ENCODE measurements around the gene ZNF878. TPM values are rescaled to one million over a fixed set of nuclear protein-coding genes. Genes with fewer than 3 reads are reported as not detected.

The ZNF878 gene
- total and polyA plus RNA-seq, 2 of the 8 experiments (the other 6 are each of a cell fraction or from before 2014, with no cell fraction given) = 0.91 to 9.1 TPM

DNA sequence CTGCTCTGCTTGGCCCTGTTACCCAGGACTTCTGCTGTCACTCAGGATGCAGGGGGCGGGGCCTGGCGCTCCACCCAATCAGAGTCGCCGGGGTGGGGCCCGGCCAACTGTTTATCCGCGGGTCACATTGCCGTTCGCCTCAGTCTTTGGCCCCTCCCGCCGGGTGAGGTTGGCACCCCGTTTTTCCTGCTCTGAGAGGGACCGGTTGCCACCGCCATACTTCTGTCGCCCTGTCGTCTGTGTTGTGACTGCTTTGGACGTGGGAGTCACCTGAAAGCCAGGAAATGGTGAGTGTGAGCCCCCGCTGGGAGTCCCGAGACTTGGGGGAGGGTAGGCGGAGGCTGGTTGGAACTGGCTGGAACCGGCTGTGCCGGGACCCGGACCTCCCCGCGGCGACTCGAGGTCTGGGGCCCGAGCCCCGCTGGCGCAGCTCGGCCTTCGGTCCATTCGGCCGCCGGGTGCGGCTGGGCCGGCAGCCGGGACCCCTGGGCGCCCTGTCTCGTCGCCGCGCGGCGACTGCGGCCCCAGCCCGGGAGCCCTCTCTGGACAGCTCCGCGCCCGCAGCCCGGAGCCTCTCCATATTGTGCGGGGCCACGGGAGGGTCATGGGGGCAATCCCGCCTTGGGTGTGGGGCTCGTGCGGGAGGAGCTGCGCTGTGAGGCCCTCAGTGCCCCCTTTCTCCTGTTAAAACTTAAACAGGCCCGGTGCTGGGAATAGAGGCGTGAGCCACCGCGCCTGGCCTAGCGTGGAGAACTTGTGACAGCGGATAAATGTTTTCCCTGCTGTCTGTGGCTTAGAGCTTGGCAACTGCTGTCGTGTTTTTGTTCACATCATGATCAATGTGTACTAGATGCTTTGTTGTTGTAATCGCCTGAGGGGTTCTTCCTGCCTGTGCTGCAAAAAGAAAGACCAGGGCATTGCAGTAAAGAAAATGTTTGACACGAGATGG lies 12.1 kb upstream of the ZNF878 start, which contains the start of gene ZNF844 (continued):
- TF ChIP-seq SP1 (IDR thresholded peaks at IDR 0.05; ENCODE audit: low read depth, low read length) (peak; percentile 76; the same call in 1 of the 2 replicates), RNF2 (IDR thresholded peaks at IDR 0.05; ENCODE audit: borderline replicate concordance, low read depth, low read length, missing control alignments, poor library complexity, severe bottlenecking) (no peak), SRF (IDR thresholded peaks at IDR 0.05; ENCODE audit: low read depth, low read length) (no peak), CHD1 (IDR thresholded peaks at IDR 0.05; ENCODE audit: low read depth, low read length) (peak; percentile 56; the same call in 1 of the 2 replicates), CTBP2 (IDR thresholded peaks at IDR 0.05; ENCODE audit: borderline replicate concordance, insufficient read depth, insufficient read length, low read length) (no peak), SIN3A (conservative IDR thresholded peaks at IDR 0.05 in 1 of 2, IDR thresholded peaks at IDR 0.05 in 1 of 2; ENCODE audit: low read depth in 1 of 2, low read length in 2 of 2) (peak; percentile 2 to 74; a peak in 2 of 4 replicates), KDM5A (IDR thresholded peaks at IDR 0.05; ENCODE audit: low read length) (no peak), BRCA1 (IDR thresholded peaks at IDR 0.05; ENCODE audit: low read depth, low read length) (no peak), KDM4A (IDR thresholded peaks at IDR 0.05; ENCODE audit: low read depth, low read length, severe bottlenecking) (peak; percentile 78), TBP (IDR thresholded peaks at IDR 0.05; ENCODE audit: low read depth, low read length) (peak; percentile 95), CBX8 (IDR thresholded peaks at IDR 0.05; ENCODE audit: borderline replicate concordance, low read depth, low read length) (no peak), JUND (IDR thresholded peaks at IDR 0.05; ENCODE audit: low read length) (peak; percentile 31; the same call in 1 of the 2 replicates)
- TF ChIP-seq, protein P1, sequence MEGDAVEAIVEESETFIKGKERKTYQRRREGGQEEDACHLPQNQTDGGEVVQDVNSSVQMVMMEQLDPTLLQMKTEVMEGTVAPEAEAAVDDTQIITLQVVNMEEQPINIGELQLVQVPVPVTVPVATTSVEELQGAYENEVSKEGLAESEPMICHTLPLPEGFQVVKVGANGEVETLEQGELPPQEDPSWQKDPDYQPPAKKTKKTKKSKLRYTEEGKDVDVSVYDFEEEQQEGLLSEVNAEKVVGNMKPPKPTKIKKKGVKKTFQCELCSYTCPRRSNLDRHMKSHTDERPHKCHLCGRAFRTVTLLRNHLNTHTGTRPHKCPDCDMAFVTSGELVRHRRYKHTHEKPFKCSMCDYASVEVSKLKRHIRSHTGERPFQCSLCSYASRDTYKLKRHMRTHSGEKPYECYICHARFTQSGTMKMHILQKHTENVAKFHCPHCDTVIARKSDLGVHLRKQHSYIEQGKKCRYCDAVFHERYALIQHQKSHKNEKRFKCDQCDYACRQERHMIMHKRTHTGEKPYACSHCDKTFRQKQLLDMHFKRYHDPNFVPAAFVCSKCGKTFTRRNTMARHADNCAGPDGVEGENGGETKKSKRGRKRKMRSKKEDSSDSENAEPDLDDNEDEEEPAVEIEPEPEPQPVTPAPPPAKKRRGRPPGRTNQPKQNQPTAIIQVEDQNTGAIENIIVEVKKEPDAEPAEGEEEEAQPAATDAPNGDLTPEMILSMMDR (IDR thresholded peaks at IDR 0.05; ENCODE audit: control extremely low read depth in 1 of 3, insufficient read depth in 1 of 3, low read depth in 1 of 3, low read length in 3 of 3) = no peak
- TF ChIP-seq, protein P2, sequence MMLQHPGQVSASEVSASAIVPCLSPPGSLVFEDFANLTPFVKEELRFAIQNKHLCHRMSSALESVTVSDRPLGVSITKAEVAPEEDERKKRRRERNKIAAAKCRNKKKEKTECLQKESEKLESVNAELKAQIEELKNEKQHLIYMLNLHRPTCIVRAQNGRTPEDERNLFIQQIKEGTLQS (IDR thresholded peaks at IDR 0.05; ENCODE audit: insufficient read depth, low read depth, low read length) = no peak

All from H1 (cell line).